Measurements from ENCODE around the gene PLOD1.

GRCh38 chr1:11891433-11892186 lies 42.9 kb upstream of the PLOD1 start:
- TF ChIP-seq ETV6 (CRISPR knock-in tag; IDR thresholded peaks at IDR 0.05) (no peak), JUN (CRISPR knock-in tag; IDR thresholded peaks at IDR 0.05) (no peak), SP1 (CRISPR knock-in tag; conservative IDR thresholded peaks at IDR 0.05) (no peak), ATF1 (CRISPR knock-in tag; IDR thresholded peaks at IDR 0.05) (no peak), PRDM15 (CRISPR knock-in tag; IDR thresholded peaks at IDR 0.05) (no peak)
- TF ChIP-seq, protein P1, sequence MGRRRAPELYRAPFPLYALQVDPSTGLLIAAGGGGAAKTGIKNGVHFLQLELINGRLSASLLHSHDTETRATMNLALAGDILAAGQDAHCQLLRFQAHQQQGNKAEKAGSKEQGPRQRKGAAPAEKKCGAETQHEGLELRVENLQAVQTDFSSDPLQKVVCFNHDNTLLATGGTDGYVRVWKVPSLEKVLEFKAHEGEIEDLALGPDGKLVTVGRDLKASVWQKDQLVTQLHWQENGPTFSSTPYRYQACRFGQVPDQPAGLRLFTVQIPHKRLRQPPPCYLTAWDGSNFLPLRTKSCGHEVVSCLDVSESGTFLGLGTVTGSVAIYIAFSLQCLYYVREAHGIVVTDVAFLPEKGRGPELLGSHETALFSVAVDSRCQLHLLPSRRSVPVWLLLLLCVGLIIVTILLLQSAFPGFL (CRISPR knock-in tag; IDR thresholded peaks at IDR 0.05; ENCODE audit: borderline replicate concordance), result no peak
- TF ChIP-seq, protein P2, sequence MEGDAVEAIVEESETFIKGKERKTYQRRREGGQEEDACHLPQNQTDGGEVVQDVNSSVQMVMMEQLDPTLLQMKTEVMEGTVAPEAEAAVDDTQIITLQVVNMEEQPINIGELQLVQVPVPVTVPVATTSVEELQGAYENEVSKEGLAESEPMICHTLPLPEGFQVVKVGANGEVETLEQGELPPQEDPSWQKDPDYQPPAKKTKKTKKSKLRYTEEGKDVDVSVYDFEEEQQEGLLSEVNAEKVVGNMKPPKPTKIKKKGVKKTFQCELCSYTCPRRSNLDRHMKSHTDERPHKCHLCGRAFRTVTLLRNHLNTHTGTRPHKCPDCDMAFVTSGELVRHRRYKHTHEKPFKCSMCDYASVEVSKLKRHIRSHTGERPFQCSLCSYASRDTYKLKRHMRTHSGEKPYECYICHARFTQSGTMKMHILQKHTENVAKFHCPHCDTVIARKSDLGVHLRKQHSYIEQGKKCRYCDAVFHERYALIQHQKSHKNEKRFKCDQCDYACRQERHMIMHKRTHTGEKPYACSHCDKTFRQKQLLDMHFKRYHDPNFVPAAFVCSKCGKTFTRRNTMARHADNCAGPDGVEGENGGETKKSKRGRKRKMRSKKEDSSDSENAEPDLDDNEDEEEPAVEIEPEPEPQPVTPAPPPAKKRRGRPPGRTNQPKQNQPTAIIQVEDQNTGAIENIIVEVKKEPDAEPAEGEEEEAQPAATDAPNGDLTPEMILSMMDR (IDR thresholded peaks at IDR 0.05), result no peak
- TF ChIP-seq, protein P3, sequence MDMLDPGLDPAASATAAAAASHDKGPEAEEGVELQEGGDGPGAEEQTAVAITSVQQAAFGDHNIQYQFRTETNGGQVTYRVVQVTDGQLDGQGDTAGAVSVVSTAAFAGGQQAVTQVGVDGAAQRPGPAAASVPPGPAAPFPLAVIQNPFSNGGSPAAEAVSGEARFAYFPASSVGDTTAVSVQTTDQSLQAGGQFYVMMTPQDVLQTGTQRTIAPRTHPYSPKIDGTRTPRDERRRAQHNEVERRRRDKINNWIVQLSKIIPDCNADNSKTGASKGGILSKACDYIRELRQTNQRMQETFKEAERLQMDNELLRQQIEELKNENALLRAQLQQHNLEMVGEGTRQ (CRISPR knock-in tag; IDR thresholded peaks at IDR 0.05), result no peak
- TF ChIP-seq, protein P4, sequence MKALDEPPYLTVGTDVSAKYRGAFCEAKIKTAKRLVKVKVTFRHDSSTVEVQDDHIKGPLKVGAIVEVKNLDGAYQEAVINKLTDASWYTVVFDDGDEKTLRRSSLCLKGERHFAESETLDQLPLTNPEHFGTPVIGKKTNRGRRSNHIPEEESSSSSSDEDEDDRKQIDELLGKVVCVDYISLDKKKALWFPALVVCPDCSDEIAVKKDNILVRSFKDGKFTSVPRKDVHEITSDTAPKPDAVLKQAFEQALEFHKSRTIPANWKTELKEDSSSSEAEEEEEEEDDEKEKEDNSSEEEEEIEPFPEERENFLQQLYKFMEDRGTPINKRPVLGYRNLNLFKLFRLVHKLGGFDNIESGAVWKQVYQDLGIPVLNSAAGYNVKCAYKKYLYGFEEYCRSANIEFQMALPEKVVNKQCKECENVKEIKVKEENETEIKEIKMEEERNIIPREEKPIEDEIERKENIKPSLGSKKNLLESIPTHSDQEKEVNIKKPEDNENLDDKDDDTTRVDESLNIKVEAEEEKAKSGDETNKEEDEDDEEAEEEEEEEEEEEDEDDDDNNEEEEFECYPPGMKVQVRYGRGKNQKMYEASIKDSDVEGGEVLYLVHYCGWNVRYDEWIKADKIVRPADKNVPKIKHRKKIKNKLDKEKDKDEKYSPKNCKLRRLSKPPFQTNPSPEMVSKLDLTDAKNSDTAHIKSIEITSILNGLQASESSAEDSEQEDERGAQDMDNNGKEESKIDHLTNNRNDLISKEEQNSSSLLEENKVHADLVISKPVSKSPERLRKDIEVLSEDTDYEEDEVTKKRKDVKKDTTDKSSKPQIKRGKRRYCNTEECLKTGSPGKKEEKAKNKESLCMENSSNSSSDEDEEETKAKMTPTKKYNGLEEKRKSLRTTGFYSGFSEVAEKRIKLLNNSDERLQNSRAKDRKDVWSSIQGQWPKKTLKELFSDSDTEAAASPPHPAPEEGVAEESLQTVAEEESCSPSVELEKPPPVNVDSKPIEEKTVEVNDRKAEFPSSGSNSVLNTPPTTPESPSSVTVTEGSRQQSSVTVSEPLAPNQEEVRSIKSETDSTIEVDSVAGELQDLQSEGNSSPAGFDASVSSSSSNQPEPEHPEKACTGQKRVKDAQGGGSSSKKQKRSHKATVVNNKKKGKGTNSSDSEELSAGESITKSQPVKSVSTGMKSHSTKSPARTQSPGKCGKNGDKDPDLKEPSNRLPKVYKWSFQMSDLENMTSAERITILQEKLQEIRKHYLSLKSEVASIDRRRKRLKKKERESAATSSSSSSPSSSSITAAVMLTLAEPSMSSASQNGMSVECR (CRISPR knock-in tag; IDR thresholded peaks at IDR 0.05; ENCODE audit: borderline replicate concordance), result no peak
- TF ChIP-seq, protein P5, sequence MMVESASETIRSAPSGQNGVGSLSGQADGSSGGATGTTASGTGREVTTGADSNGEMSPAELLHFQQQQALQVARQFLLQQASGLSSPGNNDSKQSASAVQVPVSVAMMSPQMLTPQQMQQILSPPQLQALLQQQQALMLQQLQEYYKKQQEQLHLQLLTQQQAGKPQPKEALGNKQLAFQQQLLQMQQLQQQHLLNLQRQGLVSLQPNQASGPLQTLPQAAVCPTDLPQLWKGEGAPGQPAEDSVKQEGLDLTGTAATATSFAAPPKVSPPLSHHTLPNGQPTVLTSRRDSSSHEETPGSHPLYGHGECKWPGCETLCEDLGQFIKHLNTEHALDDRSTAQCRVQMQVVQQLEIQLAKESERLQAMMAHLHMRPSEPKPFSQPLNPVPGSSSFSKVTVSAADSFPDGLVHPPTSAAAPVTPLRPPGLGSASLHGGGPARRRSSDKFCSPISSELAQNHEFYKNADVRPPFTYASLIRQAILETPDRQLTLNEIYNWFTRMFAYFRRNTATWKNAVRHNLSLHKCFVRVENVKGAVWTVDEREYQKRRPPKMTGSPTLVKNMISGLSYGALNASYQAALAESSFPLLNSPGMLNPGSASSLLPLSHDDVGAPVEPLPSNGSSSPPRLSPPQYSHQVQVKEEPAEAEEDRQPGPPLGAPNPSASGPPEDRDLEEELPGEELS (CRISPR knock-in tag; IDR thresholded peaks at IDR 0.05), result no peak

All from WTC11 (cell line).